SK-N-SH (cell line): ENCODE results near the gene GC. TPM values are rescaled to one million over a fixed set of nuclear protein-coding genes. Genes with fewer than 3 reads are reported as not detected.

ENCODE experiments used
- CTCF ChIA-PET: fragments of 300-600, 350-600 bp; formaldehyde crosslinking; extraction: SDS; loops from one replicate; lab custom pipeline; 2021; lab: Yijun Ruan, JAX
- POLR2A ChIA-PET: fragments of 350-600 bp; sonication (Branson Sonifier 250); formaldehyde crosslinking; extraction: SDS; loops from one replicate; lab custom pipeline; 2020; ENCODE audit warnings: antibody characterized with exemption, inconsistent platforms; lab: Yijun Ruan, JAX
- DNase-seq: peaks from one replicate; pipeline ENCODE4 v3.0.0; 2012
- H2AFZ ChIP-seq: fragments of 200-600 bp; sonication (generic); 2 replicates; pipeline ENCODE4 v1.8.1; 2016; ENCODE audit warnings: antibody characterized with exemption, mild to moderate bottlenecking, low read depth
- H3F3A ChIP-seq: fragments of 200-600 bp; sonication (generic); replicated peaks from 2 replicates; pipeline ENCODE3; 2016; ENCODE audit warnings: antibody characterized with exemption, mild to moderate bottlenecking; ENCODE audit not compliant: insufficient read depth
- H3K27ac ChIP-seq, 2 experiments: fragments of 200-500 bp in 1 of 2; fragments of 200-600 bp in 1 of 2; sonication (Bioruptor generic) in 1 of 2; sonication (generic), shearing (Covaris generic) in 1 of 2; 2 replicates each; pipeline versions ENCODE4 v1.5.1 to v1.6.1; 2014 to 2016; ENCODE audit warnings: low read depth in 2 of 2, inconsistent platforms in 1 of 2, low read length in 1 of 2, mild to moderate bottlenecking in 1 of 2, mixed read lengths in 1 of 2
- H3K27me3 ChIP-seq: fragments of 200-600 bp; sonication (generic), shearing (Covaris generic); 2 replicates; pipeline ENCODE4 v1.6.1; 2016; ENCODE audit warnings: mixed run types; ENCODE audit not compliant: insufficient read depth
- H3K36me3 ChIP-seq, 2 experiments: fragments of 200-500 bp in 1 of 2; fragments of 200-600 bp in 1 of 2; sonication (Bioruptor generic) in 1 of 2; sonication (generic) in 1 of 2; replicated peaks in 1 of 2; 2 replicates each; pipeline versions ENCODE3 to v1.5.1; 2014 to 2016; ENCODE audit warnings: low read length in 1 of 2, mild to moderate bottlenecking in 1 of 2; ENCODE audit not compliant: insufficient read depth in 2 of 2, control insufficient read depth in 1 of 2
- H3K4me1 ChIP-seq, 2 experiments: fragments of 200-500 bp in 1 of 2; fragments of 200-600 bp in 1 of 2; sonication (Bioruptor generic) in 1 of 2; sonication (generic), shearing (Covaris generic) in 1 of 2; 2 replicates each; pipeline versions ENCODE4 v1.5.1 to v1.6.1; 2014 to 2016; ENCODE audit warnings: low read depth in 1 of 2, low read length in 1 of 2, mixed run types in 1 of 2; ENCODE audit not compliant: insufficient read depth in 2 of 2, control insufficient read depth in 1 of 2
- H3K4me2 ChIP-seq: fragments of 200-600 bp; sonication (generic), shearing (Covaris generic); 2 replicates; pipeline ENCODE4 v1.6.1; 2017; ENCODE audit warnings: mixed run types
- H3K4me3 ChIP-seq, 2 experiments: fragments of 200-500 bp in 1 of 2; fragments of 200-600 bp in 1 of 2; sonication (Bioruptor generic) in 1 of 2; sonication (generic), shearing (Covaris generic) in 1 of 2; 2 replicates each; pipeline versions ENCODE4 v1.5.1 to v1.8.1; 2014 to 2016; ENCODE audit warnings: low read depth in 2 of 2, inconsistent platforms in 1 of 2, low read length in 1 of 2, mild to moderate bottlenecking in 1 of 2, mixed read lengths in 1 of 2, moderate library complexity in 1 of 2
- H3K79me2 ChIP-seq: fragments of 200-600 bp; sonication (generic); 2 replicates; pipeline ENCODE4 v1.8.1; 2017; ENCODE audit warnings: mild to moderate bottlenecking; ENCODE audit not compliant: insufficient read depth
- H3K9ac ChIP-seq: fragments of 200-600 bp; sonication (generic); 2 replicates; pipeline ENCODE4 v1.6.1; 2017; ENCODE audit warnings: mixed run types
- H3K9me2 ChIP-seq: fragments of 200-600 bp; sonication (generic); 2 replicates; pipeline ENCODE4 v1.6.1; 2017; ENCODE audit warnings: mixed run types
- H3K9me3 ChIP-seq: fragments of 200-600 bp; sonication (generic); 2 replicates; pipeline ENCODE4 v1.6.1; 2017; ENCODE audit warnings: mixed run types, mild to moderate bottlenecking, moderate library complexity
- H4K20me1 ChIP-seq: fragments of 200-600 bp; sonication (generic); 2 replicates; pipeline ENCODE4 v1.6.1; 2017; ENCODE audit warnings: mild to moderate bottlenecking, mixed run types; ENCODE audit not compliant: insufficient read depth
- CHD2 ChIP-seq: fragments of 150-350 bp; IDR thresholded peaks from 2 replicates; pipeline ENCODE4 v1.6.1; 2018; ENCODE audit warnings: low read length; ENCODE audit not compliant: partially characterized antibody
- CTCF ChIP-seq: fragments of 200-600 bp; sonication (generic); IDR thresholded peaks from 2 replicates; pipeline ENCODE4 v1.6.1; 2017; ENCODE audit warnings: antibody characterized with exemption, mild to moderate bottlenecking, moderate library complexity
- ELF1 ChIP-seq: IDR thresholded peaks from 2 replicates; pipeline ENCODE4 v1.4.0; 2012
- EP300 ChIP-seq, 2 experiments: IDR thresholded peaks; 2 replicates each; pipeline versions ENCODE4 v1.4.0 to v1.6.1; 2012; ENCODE audit warnings: borderline replicate concordance in 1 of 2, low read depth in 1 of 2, low read length in 1 of 2
- FOSL2 ChIP-seq: IDR thresholded peaks from 2 replicates; pipeline ENCODE4 v1.4.0; 2012; ENCODE audit warnings: low read depth, mild to moderate bottlenecking, moderate library complexity, borderline replicate concordance
- FOXJ3 ChIP-seq: sonication (generic); formaldehyde crosslinking; IDR thresholded peaks from 2 replicates; pipeline ENCODE4 v1.5.1; 2020; ENCODE audit warnings: mild to moderate bottlenecking, missing genetic modification reagents
- FOXM1 ChIP-seq: IDR thresholded peaks from 2 replicates; pipeline ENCODE4 v1.4.0; 2012; ENCODE audit warnings: low read depth, mild to moderate bottlenecking
- IRF3 ChIP-seq: fragments of 150-350 bp; IDR thresholded peaks from 2 replicates; pipeline ENCODE4 v1.6.1; 2016; ENCODE audit warnings: mild to moderate bottlenecking, low read depth, low read length
- MAX ChIP-seq: IDR thresholded peaks from 2 replicates; pipeline ENCODE4 v1.4.0; 2012; ENCODE audit warnings: low read depth
- MXI1 ChIP-seq: IDR thresholded peaks from 2 replicates; pipeline ENCODE4 v1.6.1; 2012; ENCODE audit warnings: mild to moderate bottlenecking, low read depth, low read length, improper control_type of control experiment
- NFIC ChIP-seq: IDR thresholded peaks from 2 replicates; pipeline ENCODE4 v1.4.0; 2012; ENCODE audit warnings: borderline replicate concordance
- PBX3 ChIP-seq: IDR thresholded peaks from 2 replicates; pipeline ENCODE4; 2012
- POLR2AphosphoS5 ChIP-seq: IDR thresholded peaks from 2 replicates; pipeline ENCODE4 v1.6.1; 2012; ENCODE audit warnings: low read depth, low read length
- RCOR1 ChIP-seq: fragments of 150-350 bp; IDR thresholded peaks from 2 replicates; pipeline ENCODE4 v1.6.1; 2017; ENCODE audit warnings: antibody characterized with exemption, low read length
- RXRA ChIP-seq: IDR thresholded peaks from 2 replicates; pipeline ENCODE4 v1.4.0; 2012; ENCODE audit warnings: low read depth, mild to moderate bottlenecking, borderline replicate concordance
- TAF1 ChIP-seq: IDR thresholded peaks from 2 replicates; pipeline ENCODE4 v1.6.1; 2012; ENCODE audit warnings: low read depth, mild to moderate bottlenecking, low read length, moderate library complexity, borderline replicate concordance
- USF1 ChIP-seq: IDR thresholded peaks from 2 replicates; pipeline ENCODE4 v1.4.0; 2012; ENCODE audit warnings: low read depth, borderline replicate concordance
- ZBTB33 ChIP-seq: IDR thresholded peaks from 2 replicates; pipeline ENCODE4 v1.4.0; 2012; ENCODE audit warnings: low read depth, borderline replicate concordance
- WGBS: methylation state at CpG from one replicate; pipeline ENCODE4 v1.1.6; 2017; ENCODE audit warnings: low lambda C conversion rate; 5-methylcytosine and 5-hydroxymethylcytosine counted together
- polyA plus RNA-seq, 3 experiments: library from polyadenylated mRNA; depleted of rRNA; stranded (reverse); fragments of >200 nt; gene quantifications; 2 replicates each; pipeline ENCODE4 v1.2.3, GENCODE V29; 2012

GC gene
- polyA plus RNA-seq, 1 of the 3 experiments (the other 2 are of a cell fraction): not detected

- no peak overlapping the region for H3K27ac ChIP-seq
- H3K4me2 ChIP-seq: no peak overlapping the region
- H3K9me3 ChIP-seq: no peaks in the 10 kb centered on the region
- no peak for TF ChIP-seq ELF1
- no peak for TF ChIP-seq FOSL2
- TF ChIP-seq USF1: no peak
- no peak for TF ChIP-seq RCOR1
- no peak for TF ChIP-seq IRF3
- TF ChIP-seq CHD2: no peak
- no peak for TF ChIP-seq EP300 (IDR thresholded peaks at IDR 0.05; ENCODE audit: borderline replicate concordance in 1 of 2, low read depth in 1 of 2, low read length in 1 of 2)
- no peak for TF ChIP-seq FOXM1
- no peak for TF ChIP-seq MXI1
- TF ChIP-seq TAF1: no peak
- TF ChIP-seq FOXJ3 (CRISPR knock-in tag): no peak
- no peaks in the 10 kb centered on the region for H3F3A ChIP-seq
- DNase-seq: no peak
- CTCF ChIA-PET: no interaction called here
- H3K79me2 ChIP-seq: no peaks in the 10 kb centered on the region
- H3K4me1 ChIP-seq: no peaks in the 10 kb centered on the region
- no peak overlapping the region for H3K9ac ChIP-seq
- 0% methylated on average over 1 of the region's 1 CpG for WGBS
- no peaks in the 10 kb centered on the region for H4K20me1 ChIP-seq
- POLR2A ChIA-PET: no interaction called here
- H3K27me3 ChIP-seq: no peaks in the 10 kb centered on the region; the same call in 1 of the 2 replicates
- no peaks in the 10 kb centered on the region for H3K36me3 ChIP-seq
- H2AFZ ChIP-seq: no peak overlapping the region
- H3K9me2 ChIP-seq: no peaks in the 10 kb centered on the region
- H3K4me3 ChIP-seq: no peak overlapping the region
Measured at GRCh38 chr4:71692963-71693362, 90.9 kb downstream of the GC start.

- no peak overlapping the region for H3K27ac ChIP-seq
- H4K20me1 ChIP-seq: no peaks in the 10 kb centered on the region
- no peaks in the 10 kb centered on the region for H3K9me3 ChIP-seq
- ChIA-PET POLR2A (no interaction called here), CTCF (no interaction called here)
- no peak overlapping the region for H3K4me2 ChIP-seq
- no peaks in the 10 kb centered on the region for H3K36me3 ChIP-seq
- no peak overlapping the region for H3K4me3 ChIP-seq
- no peaks in the 10 kb centered on the region for H3K79me2 ChIP-seq
- DNase-seq: no peak
- H3K4me1 ChIP-seq: no peaks in the 10 kb centered on the region
- no peaks in the 10 kb centered on the region; the same call in 1 of the 2 replicates for H3K27me3 ChIP-seq
- H2AFZ ChIP-seq: no peak overlapping the region
- H3K9ac ChIP-seq: no peak overlapping the region
- no peaks in the 10 kb centered on the region for H3K9me2 ChIP-seq
- 5% methylated on average over 2 of the region's 2 CpGs for WGBS
- no peaks in the 10 kb centered on the region for H3F3A ChIP-seq
- no peak for TF ChIP-seq FOXM1
- TF ChIP-seq NFIC: no peak
- TF ChIP-seq RXRA: no peak
- TF ChIP-seq PBX3: no peak
- no peak for TF ChIP-seq POLR2AphosphoS5
- no peak for TF ChIP-seq ZBTB33
- TF ChIP-seq CTCF: no peak
- TF ChIP-seq ELF1: no peak
- TF ChIP-seq IRF3: no peak
- TF ChIP-seq MAX: no peak
- no peak for TF ChIP-seq CHD2
- TF ChIP-seq MXI1: no peak
- TF ChIP-seq, all 33 proteins: peak for 0
Measured at GRCh38 chr4:71692198-71692597, 91.7 kb downstream of the GC start.
